ENCODE data around the gene MYCN.
"Not testable (repeated sequence)": the region's sequence is repeated elsewhere in the genome, so short reads cannot be mapped to it uniquely, and the experiment has no call there.

Gene MYCN

GRCh38 chr2:15959331-15960153, 19.2 kb downstream of the MYCN start:
- TF ChIP-seq, protein P1, sequence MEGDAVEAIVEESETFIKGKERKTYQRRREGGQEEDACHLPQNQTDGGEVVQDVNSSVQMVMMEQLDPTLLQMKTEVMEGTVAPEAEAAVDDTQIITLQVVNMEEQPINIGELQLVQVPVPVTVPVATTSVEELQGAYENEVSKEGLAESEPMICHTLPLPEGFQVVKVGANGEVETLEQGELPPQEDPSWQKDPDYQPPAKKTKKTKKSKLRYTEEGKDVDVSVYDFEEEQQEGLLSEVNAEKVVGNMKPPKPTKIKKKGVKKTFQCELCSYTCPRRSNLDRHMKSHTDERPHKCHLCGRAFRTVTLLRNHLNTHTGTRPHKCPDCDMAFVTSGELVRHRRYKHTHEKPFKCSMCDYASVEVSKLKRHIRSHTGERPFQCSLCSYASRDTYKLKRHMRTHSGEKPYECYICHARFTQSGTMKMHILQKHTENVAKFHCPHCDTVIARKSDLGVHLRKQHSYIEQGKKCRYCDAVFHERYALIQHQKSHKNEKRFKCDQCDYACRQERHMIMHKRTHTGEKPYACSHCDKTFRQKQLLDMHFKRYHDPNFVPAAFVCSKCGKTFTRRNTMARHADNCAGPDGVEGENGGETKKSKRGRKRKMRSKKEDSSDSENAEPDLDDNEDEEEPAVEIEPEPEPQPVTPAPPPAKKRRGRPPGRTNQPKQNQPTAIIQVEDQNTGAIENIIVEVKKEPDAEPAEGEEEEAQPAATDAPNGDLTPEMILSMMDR (IDR thresholded peaks at IDR 0.05; ENCODE audit: low read length) = no peak
- TF ChIP-seq EZH2phosphoT487 (IDR thresholded peaks at IDR 0.05; ENCODE audit: low read length) = no peak
- TF ChIP-seq EZH2 (optimal IDR thresholded peaks at IDR 0.05; ENCODE audit: low read depth, low read length) = no peak
- DNase-seq = no peak
- Histone ChIP-seq H2AFZ (ENCODE audit: low read length) (no peak overlapping the region), H3K9me2 (replicated peaks; ENCODE audit: insufficient read depth, low read length) (no peaks in the 10 kb centered on the region), H3K36me3 (replicated peaks; ENCODE audit: insufficient read depth, low read length) (no peaks in the 10 kb centered on the region), H3F3A (ENCODE audit: insufficient read depth, low read length) (no peaks in the 10 kb centered on the region), H3K9ac (ENCODE audit: low read length) (no peak overlapping the region), H3K9me3 (replicated peaks; ENCODE audit: insufficient read depth, low read length) (no peaks in the 10 kb centered on the region), H3K4me3 (ENCODE audit: low read length) (no peak overlapping the region), H3K27me3 (replicated peaks; ENCODE audit: insufficient read depth, low read length) (no peaks in the 10 kb centered on the region), H3K4me1 (ENCODE audit: low read length) (no peaks in the 10 kb centered on the region), H3K27ac (ENCODE audit: low read length) (no peak overlapping the region), H3K79me2 (ENCODE audit: low read length) (no peaks in the 10 kb centered on the region), H3K4me2 (ENCODE audit: low read depth, low read length) (no peak overlapping the region), H4K20me1 (ENCODE audit: insufficient read depth, low read length) (no peaks in the 10 kb centered on the region)

DNA sequence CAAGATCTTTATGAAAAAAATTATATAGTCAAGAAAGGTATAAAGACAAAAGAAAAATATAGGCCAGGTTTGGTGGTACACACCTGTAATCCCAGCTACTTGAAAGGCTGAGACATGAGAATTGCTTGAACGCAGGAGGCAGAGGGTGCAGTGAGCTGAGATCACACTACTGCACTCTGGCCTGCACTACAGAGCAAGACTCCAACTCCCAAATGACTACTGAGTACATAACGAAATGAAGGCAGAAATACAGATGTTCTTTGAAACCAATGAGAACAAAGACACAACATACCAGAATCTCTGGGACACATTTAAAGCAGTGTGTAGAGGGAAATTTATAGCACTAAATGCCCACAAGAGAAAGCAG, 19.8 kb downstream of the MYCN start:
- not testable (repeated sequence) for H3K9me3 ChIP-seq (replicated peaks; ENCODE audit: insufficient read depth, low read length); H3K27me3 ChIP-seq (replicated peaks; ENCODE audit: insufficient read depth, low read length); H3K79me2 ChIP-seq (ENCODE audit: low read length); H3K4me1 ChIP-seq (ENCODE audit: low read length); H3K9ac ChIP-seq (ENCODE audit: low read length); H3K4me2 ChIP-seq (ENCODE audit: low read depth, low read length); H3K9me2 ChIP-seq (replicated peaks; ENCODE audit: insufficient read depth, low read length); H3K36me3 ChIP-seq (replicated peaks; ENCODE audit: insufficient read depth, low read length); H3K27ac ChIP-seq (ENCODE audit: low read length); H3F3A ChIP-seq (ENCODE audit: insufficient read depth, low read length); DNase-seq; H3K4me3 ChIP-seq (ENCODE audit: low read length); H4K20me1 ChIP-seq (ENCODE audit: insufficient read depth, low read length); H2AFZ ChIP-seq (ENCODE audit: low read length)

DNA sequence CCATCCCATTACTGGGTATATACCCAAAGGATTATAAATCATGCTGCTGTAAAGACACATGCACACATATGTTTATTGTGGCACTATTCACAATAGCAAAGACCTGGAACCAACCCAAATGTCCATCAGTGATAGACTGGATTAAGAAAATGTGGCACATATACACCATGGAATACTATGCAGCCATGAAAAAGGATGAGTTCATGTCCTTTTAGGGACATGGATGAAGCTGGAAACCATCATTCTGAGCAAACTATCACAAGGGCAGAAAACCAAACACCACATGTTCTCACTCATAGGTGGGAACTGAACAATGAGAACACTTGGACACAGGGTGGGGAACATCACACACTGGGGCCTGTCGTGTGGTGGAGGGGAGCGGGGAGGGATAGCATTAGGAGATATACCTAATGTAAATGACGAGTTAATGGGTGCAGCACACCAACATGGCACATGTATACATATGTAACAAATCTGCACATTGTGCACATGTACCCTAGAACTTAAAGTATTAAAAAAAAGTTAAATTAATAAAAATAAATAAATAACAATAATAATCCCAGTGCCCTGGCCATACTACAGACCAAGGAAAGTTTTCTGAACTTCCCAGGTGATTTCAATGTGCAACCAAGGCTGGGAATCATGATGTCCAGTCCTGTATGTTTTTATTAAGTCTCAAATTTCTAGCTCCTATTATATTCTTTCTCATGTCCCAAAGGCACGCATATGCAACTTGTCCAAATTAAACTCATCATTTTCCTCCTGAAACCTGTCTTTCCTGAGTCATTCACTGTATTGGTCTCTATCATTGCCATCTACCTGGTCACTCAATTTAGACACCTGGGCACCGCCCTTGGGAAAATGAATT, 23.0 kb downstream of the MYCN start:
- H4K20me1 ChIP-seq (ENCODE audit: insufficient read depth, low read length); H3K4me2 ChIP-seq (ENCODE audit: low read depth, low read length); H3K27me3 ChIP-seq (replicated peaks; ENCODE audit: insufficient read depth, low read length); H3K36me3 ChIP-seq (replicated peaks; ENCODE audit: insufficient read depth, low read length); H3K4me1 ChIP-seq (ENCODE audit: low read length); H3K27ac ChIP-seq (ENCODE audit: low read length); H3K79me2 ChIP-seq (ENCODE audit: low read length); DNase-seq; H3K9me3 ChIP-seq (replicated peaks; ENCODE audit: insufficient read depth, low read length); H3K9me2 ChIP-seq (replicated peaks; ENCODE audit: insufficient read depth, low read length); H3K9ac ChIP-seq (ENCODE audit: low read length); H3F3A ChIP-seq (ENCODE audit: insufficient read depth, low read length); H3K4me3 ChIP-seq (ENCODE audit: low read length); H2AFZ ChIP-seq (ENCODE audit: low read length): not testable (repeated sequence)

DNA sequence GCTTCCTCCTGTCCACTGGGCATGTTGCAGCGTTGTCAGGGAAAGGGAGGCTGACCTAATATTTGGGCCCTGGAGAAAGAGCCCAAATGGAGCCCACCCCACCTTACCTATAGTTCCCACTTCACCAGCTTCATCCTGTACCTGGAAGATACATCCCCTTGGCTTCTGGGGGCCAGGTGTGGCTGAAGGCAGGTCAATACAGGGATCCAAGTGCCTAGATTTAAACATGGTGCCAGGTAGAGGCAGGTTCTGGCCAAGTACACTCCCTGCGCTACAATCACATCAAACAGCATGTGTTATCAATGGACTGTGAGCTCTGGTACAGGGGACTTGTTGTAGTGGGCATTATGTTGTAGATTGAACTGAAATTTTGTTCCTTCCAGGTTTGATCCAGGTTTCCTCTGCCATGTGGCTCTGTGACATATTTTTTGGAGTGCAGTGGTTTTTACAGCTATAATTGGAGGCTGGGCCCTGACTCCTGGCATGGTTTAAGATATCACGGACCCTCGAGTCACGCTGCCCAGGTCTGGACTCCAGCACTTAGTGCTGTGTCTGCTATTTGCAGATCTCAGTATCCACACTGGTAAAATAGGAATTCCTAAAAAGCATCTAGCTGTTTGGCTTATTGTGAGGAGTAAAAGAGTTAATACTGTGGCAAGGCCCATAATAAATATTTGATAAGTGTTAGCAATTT, 23.8 kb downstream of the MYCN start:
- Histone ChIP-seq H3K4me2 (ENCODE audit: low read depth, low read length) (no peak overlapping the region), H3K36me3 (replicated peaks; ENCODE audit: insufficient read depth, low read length) (no peaks in the 10 kb centered on the region), H3K27ac (ENCODE audit: low read length) (no peak overlapping the region), H3K79me2 (ENCODE audit: low read length) (no peaks in the 10 kb centered on the region), H2AFZ (ENCODE audit: low read length) (no peak overlapping the region), H3K9me3 (replicated peaks; ENCODE audit: insufficient read depth, low read length) (no peaks in the 10 kb centered on the region), H3F3A (ENCODE audit: insufficient read depth, low read length) (no peaks in the 10 kb centered on the region), H3K9ac (ENCODE audit: low read length) (no peak overlapping the region), H4K20me1 (ENCODE audit: insufficient read depth, low read length) (no peaks in the 10 kb centered on the region), H3K4me1 (ENCODE audit: low read length) (no peaks in the 10 kb centered on the region), H3K4me3 (ENCODE audit: low read length) (no peak overlapping the region), H3K9me2 (replicated peaks; ENCODE audit: insufficient read depth, low read length) (no peaks in the 10 kb centered on the region), H3K27me3 (replicated peaks; ENCODE audit: insufficient read depth, low read length) (no peaks in the 10 kb centered on the region)
- no peak for DNase-seq
- no peak for TF ChIP-seq EZH2 (optimal IDR thresholded peaks at IDR 0.05; ENCODE audit: low read depth, low read length)
- no peak for TF ChIP-seq EZH2phosphoT487 (IDR thresholded peaks at IDR 0.05; ENCODE audit: low read length)
- TF ChIP-seq, protein P1 (IDR thresholded peaks at IDR 0.05; ENCODE audit: low read length) = no peak
